Lung (tissue), 12 donors: ENCODE data around the gene AXIN1. TPM values are rescaled to one million over a fixed set of nuclear protein-coding genes. Genes with fewer than 3 reads are reported as not detected.
"Not testable (repeated sequence)": the region's sequence is repeated elsewhere in the genome, so short reads cannot be mapped to it uniquely, and the experiment has no call there.

ENCODE experiments used
- ATAC-seq: fragments of 200-7000 bp; cut with Tn5 transposase; one replicate; pipeline ENCODE4 v1.9.1; 2020; ENCODE audit warnings: moderate number of reproducible peaks; ENCODE audit not compliant: insufficient read depth, low FRiP score
- DNase-seq, 3 donors: peaks; one replicate each; pipeline ENCODE4 v3.0.0-alpha.2; 2013 to 2017
- H3K27ac ChIP-seq, 2 donors: one replicate each; pipeline ENCODE4 v1.5.1; 2013; ENCODE audit warnings: mild to moderate bottlenecking in 2 of 2, moderate library complexity in 2 of 2, control low read depth in 1 of 2, inconsistent platforms in 1 of 2, low read depth in 1 of 2, low read length in 1 of 2
- H3K27me3 ChIP-seq, 3 donors: one replicate each; pipeline ENCODE4 v1.5.1; 2013; ENCODE audit warnings: low read length in 2 of 3; ENCODE audit not compliant: control insufficient read depth in 3 of 3, insufficient read depth in 3 of 3
- H3K36me3 ChIP-seq, 4 donors: one replicate each; pipeline ENCODE4 v1.5.1; 2013; ENCODE audit warnings: low read length in 4 of 4, mild to moderate bottlenecking in 1 of 4, moderate library complexity in 1 of 4; ENCODE audit not compliant: control insufficient read depth in 4 of 4, insufficient read depth in 4 of 4
- H3K4me1 ChIP-seq, 5 donors: one replicate each; pipeline ENCODE4 v1.5.1; 2013; ENCODE audit warnings: low read length in 5 of 5, mild to moderate bottlenecking in 2 of 5, moderate library complexity in 1 of 5; ENCODE audit not compliant: control insufficient read depth in 5 of 5, insufficient read depth in 5 of 5
- H3K4me3 ChIP-seq: one replicate; pipeline ENCODE4 v1.5.1; 2013; ENCODE audit warnings: mild to moderate bottlenecking, control low read depth, moderate library complexity
- H3K9ac ChIP-seq, 2 donors: one replicate each; pipeline ENCODE4 v1.5.1; 2013; ENCODE audit warnings: low read length in 2 of 2, control low read depth in 1 of 2; ENCODE audit not compliant: insufficient read depth in 1 of 2
- H3K9me3 ChIP-seq, 4 donors: one replicate each; pipeline ENCODE4 v1.5.1; 2013; ENCODE audit warnings: low read length in 3 of 4, mild to moderate bottlenecking in 1 of 4, moderate library complexity in 1 of 4; ENCODE audit not compliant: control insufficient read depth in 4 of 4, insufficient read depth in 3 of 4
- CTCF ChIP-seq: IDR thresholded peaks from 2 replicates; pipeline ENCODE4 v1.5.1; 2012; ENCODE audit warnings: mild to moderate bottlenecking; ENCODE audit errors: control extremely low read depth, extremely low read depth
- WGBS, 2 donors: extraction: QIAGEN DNeasy Blood & Tissue Kit; methylation state at CpG; one replicate each; pipeline ENCODE4 v1.1.7; 2013; 5-methylcytosine and 5-hydroxymethylcytosine counted together
- polyA plus RNA-seq, 2 donors: library from polyadenylated mRNA; stranded (reverse); fragments of 200-250 nt; gene quantifications; one replicate each; pipeline ENCODE4 v1.2.1, GENCODE V29; 2013
- total RNA-seq, 2 donors: library from RNA; depleted of rRNA in 1 of 2; stranded (reverse); fragments of >200 nt in 1 of 2; gene quantifications; one replicate each; pipeline ENCODE4 v1.2.1, GENCODE V29; 2014 to 2021
- donor health status: control.
- donor health status: control.
- donor health status: Bipolar disorder and iron deficiency.
- donor health status: healthy.
- donor health status: DM: yes; HTN: yes; CAD: no.

The AXIN1 gene
- total and polyA plus RNA-seq, 4 donors, result 16.9 to 25.9 (median 19.4) TPM

DNA sequence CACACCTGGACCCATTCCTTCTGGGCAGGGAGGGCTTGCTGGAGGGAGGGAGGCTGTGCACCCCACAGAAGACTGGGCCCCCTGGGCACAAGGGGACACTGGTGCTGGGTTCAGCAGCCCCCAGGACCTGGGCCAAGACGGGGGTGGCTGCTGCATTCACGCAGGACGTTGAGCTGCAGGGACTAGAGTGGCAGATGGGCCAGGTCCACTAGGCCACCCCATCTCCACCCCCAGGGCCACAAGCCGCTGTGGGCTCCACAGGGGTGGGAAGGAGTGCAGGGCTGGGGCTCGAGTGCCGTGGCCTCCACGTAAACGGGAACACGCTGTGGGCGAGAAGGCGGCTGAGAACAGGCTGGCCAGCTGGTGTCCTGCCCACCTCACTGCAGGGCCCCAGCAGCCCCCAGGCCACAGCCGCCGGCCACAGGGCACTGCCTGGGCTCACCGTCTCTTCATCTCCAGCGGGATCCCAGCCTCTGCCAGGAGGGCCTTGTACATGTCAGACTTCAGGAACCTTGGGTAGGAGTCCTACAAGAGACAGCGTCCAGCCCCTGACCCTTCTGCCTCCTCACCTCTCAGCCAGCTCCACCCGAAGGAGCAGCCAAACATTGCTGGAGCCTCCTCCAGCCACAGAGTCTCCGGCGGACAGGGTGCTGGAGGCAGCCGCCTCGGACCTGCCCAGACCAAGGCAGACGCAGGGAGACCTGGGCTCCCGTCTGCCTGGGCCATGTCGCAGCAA lies 83.3 kb downstream of the AXIN1 start:
- 85 to 91% methylated on average over 24 of the region's 24 CpGs for WGBS, 2 donors
- no peak for ATAC-seq
- peaks cover 0 to 5% (median 0%) of the 10 kb centered on the region in 5 donors for H3K4me1 ChIP-seq
- no peak overlapping the region for H3K27ac ChIP-seq
- no peak for DNase-seq
- TF ChIP-seq CTCF, result no peak
- H3K9me3 ChIP-seq, result no peaks in the 10 kb centered on the region
- H3K27me3 ChIP-seq, result peaks cover 0 to 13% (median 0%) of the 10 kb centered on the region in 3 donors
- H3K4me3 ChIP-seq, result no peak overlapping the region
- H3K9ac ChIP-seq, result no peak overlapping the region
- H3K36me3 ChIP-seq, result peaks cover 0 to 9% (median 4%) of the 10 kb centered on the region in 4 donors

DNA sequence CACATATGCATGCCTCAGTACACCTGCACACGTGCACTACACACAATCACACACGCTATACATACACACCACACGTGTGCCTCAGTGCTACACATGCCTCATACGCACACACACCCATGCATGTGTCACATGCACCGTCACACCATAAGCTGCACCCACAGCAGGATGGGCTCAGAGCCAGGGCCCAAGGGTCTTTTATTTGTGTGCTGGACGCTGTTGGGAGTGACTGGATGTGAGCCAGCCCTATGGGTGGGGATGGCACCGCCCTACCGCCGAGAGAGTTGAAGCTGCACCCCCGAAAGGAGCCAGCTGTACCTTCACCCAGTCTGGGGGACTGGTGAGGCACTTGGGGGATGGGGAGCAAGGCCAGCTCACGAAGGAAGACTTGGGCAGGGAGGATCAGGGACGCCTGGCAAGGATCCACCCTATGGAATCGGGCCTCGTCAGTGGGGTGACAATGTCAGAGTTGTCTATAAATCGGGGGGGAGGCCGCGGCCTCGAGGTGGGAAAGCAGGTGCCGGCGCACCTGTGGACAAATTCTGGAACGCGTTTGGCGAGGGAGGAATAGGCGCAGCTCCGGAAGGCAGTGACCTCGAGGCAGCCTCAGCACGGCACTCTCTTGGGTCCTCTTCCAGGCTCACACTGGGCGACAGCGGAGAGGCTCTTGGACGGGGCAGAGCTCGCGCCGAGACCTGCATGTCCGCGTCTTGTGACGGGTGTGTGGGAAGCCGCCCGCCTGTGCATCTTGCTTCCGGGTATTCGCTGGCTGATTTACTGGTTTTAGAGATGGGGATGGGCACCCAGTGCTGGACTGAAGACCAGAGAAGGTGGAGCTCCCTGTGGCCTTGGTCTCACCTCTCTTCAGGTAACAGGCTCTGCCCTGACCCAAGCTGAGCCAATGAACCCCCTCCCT lies 84.1 kb downstream of the AXIN1 start:
- DNase-seq (no peak), ATAC-seq (no peak)
- Histone ChIP-seq H3K9me3 (no peaks in the 10 kb centered on the region), H3K4me3 (no peak overlapping the region), H3K36me3 (peaks cover 0 to 16% (median 9%) of the 10 kb centered on the region in 4 donors), H3K4me1 (peaks cover 0 to 5% (median 0%) of the 10 kb centered on the region in 5 donors), H3K27ac (no peak overlapping the region), H3K9ac (no peak overlapping the region), H3K27me3 (peaks cover 0 to 10% (median 0%) of the 10 kb centered on the region in 3 donors)
- WGBS, 2 donors, result 70 to 82% methylated on average over 40 of the region's 40 CpGs
- no peak for TF ChIP-seq CTCF

GRCh38 chr16:267562-267961 lies 85.0 kb downstream of the AXIN1 start:
- not testable (repeated sequence) for H3K9me3 ChIP-seq, H3K9ac ChIP-seq, H3K4me3 ChIP-seq, DNase-seq, H3K4me1 ChIP-seq, H3K27me3 ChIP-seq, ATAC-seq, H3K27ac ChIP-seq
- 86 to 88% methylated on average over 17 of the region's 17 CpGs for WGBS, 2 donors
- H3K36me3 ChIP-seq, result peaks cover 0 to 19% (median 9%) of the 10 kb centered on the region in 4 donors
